GM12874 (cell line): Measurements from ENCODE around the gene CDH13.
A peak's percentile ranks its signal among the peaks of the same experiment; 100 is the strongest.

ENCODE experiments used
- TF ChIP-seq, protein P1 (sequence below): IDR thresholded peaks from 2 replicates; pipeline ENCODE4 v1.5.1; 2011; ENCODE audit warnings: low read depth, mild to moderate bottlenecking, control low read depth, low read length, moderate library complexity; ENCODE audit not compliant: insufficient read depth

The CDH13 gene

DNA sequence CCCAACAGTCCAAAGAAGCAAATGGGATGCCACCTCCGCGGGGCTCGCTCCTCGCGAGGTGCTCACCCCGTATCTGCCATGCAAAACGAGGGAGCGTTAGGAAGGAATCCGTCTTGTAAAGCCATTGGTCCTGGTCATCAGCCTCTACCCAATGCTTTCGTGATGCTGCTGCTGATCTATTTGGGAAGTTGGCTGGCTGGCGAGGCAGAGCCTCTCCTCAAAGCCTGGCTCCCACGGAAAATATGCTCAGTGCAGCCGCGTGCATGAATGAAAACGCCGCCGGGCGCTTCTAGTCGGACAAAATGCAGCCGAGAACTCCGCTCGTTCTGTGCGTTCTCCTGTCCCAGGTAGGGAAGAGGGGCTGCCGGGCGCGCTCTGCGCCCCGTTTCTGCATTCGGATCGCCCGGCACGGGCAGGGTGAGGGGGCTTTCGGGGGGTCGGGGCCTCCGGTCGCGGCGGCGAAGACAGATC, at the start of gene CDH13:
CDH13 (plus strand) TSS at position 179 of the 471 bp plus-strand sequence.
- TF ChIP-seq, protein P1, sequence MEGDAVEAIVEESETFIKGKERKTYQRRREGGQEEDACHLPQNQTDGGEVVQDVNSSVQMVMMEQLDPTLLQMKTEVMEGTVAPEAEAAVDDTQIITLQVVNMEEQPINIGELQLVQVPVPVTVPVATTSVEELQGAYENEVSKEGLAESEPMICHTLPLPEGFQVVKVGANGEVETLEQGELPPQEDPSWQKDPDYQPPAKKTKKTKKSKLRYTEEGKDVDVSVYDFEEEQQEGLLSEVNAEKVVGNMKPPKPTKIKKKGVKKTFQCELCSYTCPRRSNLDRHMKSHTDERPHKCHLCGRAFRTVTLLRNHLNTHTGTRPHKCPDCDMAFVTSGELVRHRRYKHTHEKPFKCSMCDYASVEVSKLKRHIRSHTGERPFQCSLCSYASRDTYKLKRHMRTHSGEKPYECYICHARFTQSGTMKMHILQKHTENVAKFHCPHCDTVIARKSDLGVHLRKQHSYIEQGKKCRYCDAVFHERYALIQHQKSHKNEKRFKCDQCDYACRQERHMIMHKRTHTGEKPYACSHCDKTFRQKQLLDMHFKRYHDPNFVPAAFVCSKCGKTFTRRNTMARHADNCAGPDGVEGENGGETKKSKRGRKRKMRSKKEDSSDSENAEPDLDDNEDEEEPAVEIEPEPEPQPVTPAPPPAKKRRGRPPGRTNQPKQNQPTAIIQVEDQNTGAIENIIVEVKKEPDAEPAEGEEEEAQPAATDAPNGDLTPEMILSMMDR = no peak

DNA sequence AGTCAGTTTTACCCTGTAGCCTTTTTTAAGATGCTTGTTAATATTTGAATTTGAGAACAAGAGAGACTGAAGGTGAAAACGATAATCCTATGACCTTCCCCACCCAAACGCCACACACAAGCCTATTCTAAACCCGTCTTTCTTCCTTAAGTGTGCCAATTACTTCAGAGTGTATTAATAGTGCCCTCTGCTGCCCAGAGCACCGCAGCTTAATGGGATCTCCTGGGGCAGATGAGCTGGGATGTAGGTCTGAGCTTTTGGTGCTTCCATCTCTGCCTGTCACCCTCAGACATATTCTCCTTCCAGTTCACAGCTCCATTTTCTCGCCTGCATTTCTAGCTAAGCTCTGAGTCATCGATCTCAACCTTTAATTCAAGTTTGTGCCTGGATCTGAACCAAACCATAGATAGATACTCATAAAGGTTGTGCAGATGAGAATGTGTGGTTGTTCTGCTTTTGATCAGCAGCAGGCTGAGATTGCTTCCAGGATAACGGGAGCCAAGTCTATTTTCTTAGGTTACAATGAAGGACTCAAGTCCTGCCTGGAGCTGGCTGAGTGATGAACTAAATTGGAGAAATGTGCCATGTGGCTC, 46.4 kb upstream of the CDH13 start:
- TF ChIP-seq, protein P1 = peak; percentile 11; the same call in 1 of the 2 replicates

DNA sequence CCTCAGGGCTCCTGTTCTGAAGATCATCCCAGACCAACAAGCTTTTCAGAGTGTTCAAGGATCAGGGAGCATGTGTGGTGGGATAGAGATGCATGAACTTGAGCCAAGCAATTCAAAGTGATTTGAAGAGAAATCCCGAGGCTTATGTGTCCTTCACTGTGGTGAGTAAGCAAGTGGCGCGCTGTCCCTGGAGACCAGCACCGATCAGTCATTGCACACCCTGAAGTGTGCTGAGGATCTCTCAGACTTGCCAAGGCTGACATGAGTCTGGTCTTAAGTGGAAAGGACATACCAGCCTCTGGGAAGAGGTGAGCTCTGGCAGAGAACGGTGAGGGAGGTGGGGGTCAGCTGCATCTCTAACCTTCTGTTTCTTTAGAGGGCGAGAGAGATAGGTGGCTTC, 43.8 kb upstream of the CDH13 start:
- TF ChIP-seq, protein P1 = no peak

DNA sequence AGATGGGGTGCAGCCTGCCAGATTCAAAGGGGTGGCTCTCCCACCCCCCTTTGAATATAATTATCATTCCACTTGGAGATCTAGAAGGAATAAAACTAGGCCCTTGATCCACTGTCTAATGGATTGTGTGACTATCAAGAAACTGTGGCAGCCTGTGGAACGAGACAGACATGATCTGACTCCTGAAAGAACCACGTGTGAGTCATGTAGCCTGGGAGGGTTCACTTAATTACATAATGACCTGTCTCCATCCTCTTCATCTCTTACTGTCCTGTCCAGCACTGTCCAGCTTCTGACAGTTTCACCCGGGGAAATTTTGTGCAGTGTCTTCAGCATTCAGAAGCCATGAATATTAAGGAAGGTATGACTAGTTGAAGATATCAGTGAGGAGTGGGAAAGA, 43.3 kb upstream of the CDH13 start:
- TF ChIP-seq, protein P1 = no peak

DNA sequence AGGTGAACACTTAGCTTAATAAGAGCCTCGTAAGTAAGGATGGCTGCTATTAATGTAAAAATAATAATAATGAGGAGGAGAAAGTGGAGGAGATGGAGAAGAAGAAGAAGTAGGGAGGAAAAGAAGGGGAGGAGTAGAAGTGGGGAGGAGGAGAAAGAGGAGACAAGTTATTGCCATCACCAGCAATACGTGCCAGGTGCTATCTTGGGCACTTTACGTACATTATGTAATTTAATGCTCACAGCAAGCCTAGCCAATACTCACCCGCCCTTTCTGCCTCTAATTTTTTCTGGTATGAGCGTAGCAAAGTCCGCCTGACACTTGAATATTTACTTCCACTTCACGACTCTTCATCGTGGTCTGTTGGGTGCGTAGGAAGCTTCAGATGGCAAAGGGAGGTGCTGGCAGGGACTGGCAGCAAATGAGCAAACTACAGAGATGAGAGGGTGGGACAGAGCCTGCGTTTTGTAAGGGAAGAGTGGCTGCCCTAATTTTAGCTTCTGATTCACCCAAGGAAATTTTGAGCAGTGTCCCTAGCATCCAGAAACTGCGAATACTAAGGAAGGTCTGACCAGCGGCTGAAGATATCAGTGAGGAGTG, 42.1 kb upstream of the CDH13 start:
- TF ChIP-seq, protein P1 = no peak

DNA sequence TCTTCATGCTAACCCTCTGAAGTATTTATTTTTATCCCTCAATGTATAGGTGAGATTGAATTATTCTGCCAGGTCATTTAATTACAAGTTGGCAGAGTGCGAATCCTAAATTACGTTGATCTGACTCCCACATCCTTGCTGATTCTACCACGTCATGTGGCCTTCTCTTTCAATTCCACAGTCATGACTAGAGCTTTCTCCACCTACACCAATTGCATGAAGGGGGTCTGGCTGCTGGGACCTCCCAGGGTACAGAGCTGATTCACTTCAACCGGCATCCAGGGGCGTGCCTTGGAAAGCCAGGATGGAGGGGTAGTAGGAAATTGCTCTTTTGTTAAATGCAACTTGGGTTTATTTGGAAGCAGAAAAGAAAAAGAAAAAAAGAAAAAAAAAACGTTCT, 41.1 kb upstream of the CDH13 start:
- TF ChIP-seq, protein P1 = no peak

DNA sequence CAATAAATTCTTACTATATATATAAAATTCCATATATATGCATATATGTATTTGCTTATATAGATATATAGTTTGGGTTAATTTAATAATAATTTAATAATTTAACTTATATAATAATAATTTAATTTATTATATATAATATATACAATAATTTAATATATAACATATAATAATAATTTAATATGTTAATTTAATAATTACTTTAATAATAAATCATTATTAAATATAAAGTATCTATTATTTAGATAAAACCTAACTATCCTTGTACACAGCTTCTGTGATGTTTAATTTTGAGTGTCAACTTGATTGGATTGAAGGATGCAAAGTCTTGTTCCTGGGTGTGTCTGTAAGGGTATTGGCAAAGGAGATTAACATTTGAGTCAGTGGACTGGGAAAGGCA, 40.6 kb upstream of the CDH13 start:
- TF ChIP-seq, protein P1 = no peak
